Kidney (tissue), 14 donors: Measurements from ENCODE around the gene GLCCI1. TPM values are rescaled to one million over a fixed set of nuclear protein-coding genes. Genes with fewer than 3 reads are reported as not detected.

Experiments used
- DNase-seq, 5 donors: peaks; one replicate each; pipeline ENCODE4 v3.0.0-alpha.2; 2013 to 2020
- FAIRE-seq: peaks from 2 replicates; lab custom pipeline; 2012; peaks lifted over from hg19 to GRCh38; lab: Jason Lieb, UNC
- H3K27ac ChIP-seq, 2 donors: one replicate each; pipeline ENCODE4 v1.7.0; 2013; ENCODE audit warnings: low read depth in 2 of 2, low read length in 2 of 2, inconsistent platforms in 1 of 2
- H3K27me3 ChIP-seq: one replicate; pipeline ENCODE4 v1.7.1; 2013; ENCODE audit warnings: low read length, inconsistent platforms; ENCODE audit not compliant: control insufficient read depth, insufficient read depth
- H3K36me3 ChIP-seq, 3 donors: one replicate each; pipeline versions ENCODE4 v1.7.0 to v1.7.1; 2013; ENCODE audit warnings: low read length in 3 of 3, control low read depth in 1 of 3, inconsistent platforms in 1 of 3; ENCODE audit not compliant: insufficient read depth in 3 of 3, control insufficient read depth in 2 of 3
- H3K4me1 ChIP-seq, 3 donors: one replicate each; pipeline versions ENCODE4 v1.7.0 to v1.7.1; 2013; ENCODE audit warnings: low read length in 3 of 3, inconsistent platforms in 1 of 3, low read depth in 1 of 3; ENCODE audit not compliant: control insufficient read depth in 2 of 3, insufficient read depth in 2 of 3
- H3K4me3 ChIP-seq, 3 donors: one replicate each; pipeline versions ENCODE4 v1.7.0 to v1.8.1; 2013; ENCODE audit warnings: low read length in 3 of 3, control low read depth in 1 of 3, inconsistent platforms in 1 of 3
- H3K9ac ChIP-seq, 3 donors: one replicate each; pipeline versions ENCODE4 v1.7.0 to v1.7.1; 2013; ENCODE audit warnings: low read length in 3 of 3, control low read depth in 1 of 3, inconsistent platforms in 1 of 3
- H3K9me3 ChIP-seq, 3 donors: one replicate each; pipeline versions ENCODE4 v1.7.0 to v1.7.1; 2013; ENCODE audit warnings: low read length in 3 of 3, control low read depth in 1 of 3, inconsistent platforms in 1 of 3; ENCODE audit not compliant: control insufficient read depth in 2 of 3, insufficient read depth in 1 of 3
- CTCF ChIP-seq: IDR thresholded peaks from 3 replicates; pipeline ENCODE4 v1.5.1; 2012; ENCODE audit warnings: mild to moderate bottlenecking, moderate library complexity, borderline replicate concordance; ENCODE audit not compliant: insufficient read depth; ENCODE audit errors: extremely low read depth
- intact Hi-C: fragments of 100-400 bp; cut with DNase I; formaldehyde crosslinking; loops from one replicate; pipeline ENCODE4 v1.11.1; 2022
- polyA plus RNA-seq: library from polyadenylated mRNA; stranded (reverse); fragments of 350-450 nt; fragmentation: Illumina TruSeq; extraction: RNeasy Lipid Tissue Mini Kit (QIAGEN cat#74804); gene quantifications from one replicate; pipeline ENCODE4 v1.2.3, GENCODE V29; 2014; ENCODE audit warnings: low read depth, low replicate concordance; ENCODE audit not compliant: insufficient read depth
- total RNA-seq: library from RNA; stranded (reverse); fragmentation: NEBNext Ultra II Directional; extraction: Animal tissue kit (Norgen Biotek cat#: 25700); gene quantifications from one replicate; pipeline ENCODE4 v1.2.1, GENCODE V29; 2021
- donor health status: control.
- donor health status: control.
- donor health status: control.
- donor health status: control.
- donor health status: control.
- donor health status: DM: yes; HTN: yes; CAD: no.
- donor health status: Normal renal cell carcinoma (clear cell type).

The GLCCI1 gene
- total and polyA plus RNA-seq, 2 donors from 2014 or later = 3.0 to 25.2 TPM

- intact Hi-C loops = no loop called here
- TF ChIP-seq CTCF = no peak
- no peak overlapping the region for H3K4me3 ChIP-seq
Observed at GRCh38 chr7:8119262-8119661, 150.7 kb downstream of the GLCCI1 start.

GRCh38 chr7:8120390-8121058 is 151.9 kb downstream of the GLCCI1 start:
- Histone ChIP-seq H3K9ac (no peak overlapping the region), H3K27me3 (no peaks in the 10 kb centered on the region), H3K27ac (no peak overlapping the region), H3K4me3 (no peak overlapping the region), H3K36me3 (peaks cover 0 to 2% (median 0%) of the 10 kb centered on the region in 3 donors), H3K9me3 (no peaks in the 10 kb centered on the region), H3K4me1 (peaks cover 0 to 2% (median 0%) of the 10 kb centered on the region in 3 donors)
- DNase-seq = no peak
- TF ChIP-seq CTCF = no peak
- no peak for FAIRE-seq
- intact Hi-C loops = no loop called here

More at GRCh38 chr7:8119262-8119661, 150.7 kb downstream of the GLCCI1 start:
- FAIRE-seq (no peak), DNase-seq (no peak)
- H3K9me3 ChIP-seq = no peaks in the 10 kb centered on the region
- no peaks in the 10 kb centered on the region for H3K27me3 ChIP-seq
- H3K36me3 ChIP-seq = peaks cover 0 to 2% (median 0%) of the 10 kb centered on the region in 3 donors
- H3K4me1 ChIP-seq = peaks cover 0 to under 1% (median 0%) of the 10 kb centered on the region in 3 donors
- H3K9ac ChIP-seq = no peak overlapping the region
- H3K27ac ChIP-seq = no peak overlapping the region

GRCh38 chr7:8121243-8121642 is 152.6 kb downstream of the GLCCI1 start:
- H3K27ac ChIP-seq = no peak overlapping the region
- TF ChIP-seq CTCF = no peak
- DNase-seq (no peak), FAIRE-seq (no peak)
- no peaks in the 10 kb centered on the region for H3K27me3 ChIP-seq
- peaks cover 0 to 2% (median 0%) of the 10 kb centered on the region in 3 donors for H3K4me1 ChIP-seq
- H3K9me3 ChIP-seq = no peaks in the 10 kb centered on the region
- no peak overlapping the region for H3K9ac ChIP-seq
- H3K36me3 ChIP-seq = peaks cover 0 to 2% (median 0%) of the 10 kb centered on the region in 3 donors
- H3K4me3 ChIP-seq = no peak overlapping the region
- intact Hi-C loops = no loop called here
